NCI-H748 treated with DMSO at 0.1 percent for 48 hours (cell line): ENCODE results near the gene BMP8B.
"Not testable (repeated sequence)": the region's sequence is repeated elsewhere in the genome, so short reads cannot be mapped to it uniquely, and the experiment has no call there.

Source experiments
- DNase-seq: peaks from one replicate; lab custom pipeline; 2025; lab: John Stamatoyannopoulos, UW

Gene BMP8B, protein sequence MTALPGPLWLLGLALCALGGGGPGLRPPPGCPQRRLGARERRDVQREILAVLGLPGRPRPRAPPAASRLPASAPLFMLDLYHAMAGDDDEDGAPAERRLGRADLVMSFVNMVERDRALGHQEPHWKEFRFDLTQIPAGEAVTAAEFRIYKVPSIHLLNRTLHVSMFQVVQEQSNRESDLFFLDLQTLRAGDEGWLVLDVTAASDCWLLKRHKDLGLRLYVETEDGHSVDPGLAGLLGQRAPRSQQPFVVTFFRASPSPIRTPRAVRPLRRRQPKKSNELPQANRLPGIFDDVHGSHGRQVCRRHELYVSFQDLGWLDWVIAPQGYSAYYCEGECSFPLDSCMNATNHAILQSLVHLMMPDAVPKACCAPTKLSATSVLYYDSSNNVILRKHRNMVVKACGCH

DNA sequence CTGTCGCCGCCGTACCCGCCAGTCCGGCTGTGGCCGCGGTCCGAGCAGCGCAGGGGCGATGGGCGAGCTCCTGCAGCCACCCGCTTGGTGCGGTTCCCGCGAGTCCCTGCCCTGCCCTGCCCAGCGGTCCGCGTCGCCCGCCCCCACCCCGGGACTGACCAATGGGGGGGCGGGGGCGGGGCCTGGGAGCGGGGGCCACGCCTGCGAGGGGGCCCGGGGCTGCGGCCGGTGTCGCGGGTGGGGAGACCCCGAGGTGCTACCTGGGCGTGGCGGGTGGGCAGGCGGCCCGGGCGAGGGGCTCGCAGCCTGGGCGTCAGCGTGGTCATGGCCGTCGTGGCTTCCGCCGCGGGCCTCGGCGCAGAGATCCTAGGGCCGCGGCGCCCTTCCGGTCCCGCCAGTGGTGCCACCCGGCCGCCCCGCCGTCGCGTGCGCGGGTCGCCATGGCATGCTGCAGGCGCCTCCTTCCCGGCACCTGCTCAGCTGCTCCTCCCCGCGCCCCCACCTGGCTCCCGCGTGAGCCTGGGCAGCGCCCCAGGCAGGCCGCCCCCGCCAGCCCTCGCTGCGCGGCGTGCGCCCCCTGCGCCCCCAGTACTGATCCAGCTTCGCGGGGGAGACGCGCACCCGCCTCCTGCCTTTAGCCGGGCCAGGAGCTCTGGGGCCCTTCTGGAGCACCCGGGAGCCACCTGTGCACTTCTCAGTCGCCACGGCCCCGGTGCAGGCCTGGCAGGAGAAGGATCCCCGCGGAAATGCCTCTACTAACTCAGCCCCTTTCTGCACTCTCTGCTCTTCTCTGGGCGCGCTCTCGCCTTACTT lies at the start of gene BMP8B:
BMP8B (minus strand) TSS at position 108 of the 813 bp plus-strand sequence. CDS start 380 bp downstream, outside the sequence.
- DNase-seq: peak; percentile 97

DNA sequence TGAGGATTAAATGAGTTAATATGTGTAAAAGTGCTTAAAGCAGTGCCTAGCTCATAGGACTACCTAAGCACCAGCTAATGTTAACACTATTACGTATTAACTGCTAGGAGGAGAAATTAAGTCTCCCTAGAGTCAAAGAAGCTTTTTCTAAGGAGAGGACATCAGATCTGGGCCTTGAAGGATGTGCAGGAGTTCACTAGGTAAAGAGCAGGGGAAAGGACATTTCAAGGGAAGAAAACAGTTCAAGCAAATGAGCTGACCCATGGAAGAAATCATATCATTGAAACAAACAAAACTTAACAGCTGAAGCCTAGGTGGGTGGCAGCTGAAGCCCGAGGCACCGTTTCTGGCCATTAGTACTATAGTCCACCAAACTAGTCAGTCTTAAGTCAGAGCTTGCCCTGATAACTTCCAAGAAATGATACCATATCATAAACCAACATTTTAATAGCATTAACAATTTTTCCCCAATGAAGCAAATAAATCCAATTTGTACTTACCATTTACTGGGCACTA lies 48.0 kb upstream of the BMP8B start:
- no peak for DNase-seq

DNA sequence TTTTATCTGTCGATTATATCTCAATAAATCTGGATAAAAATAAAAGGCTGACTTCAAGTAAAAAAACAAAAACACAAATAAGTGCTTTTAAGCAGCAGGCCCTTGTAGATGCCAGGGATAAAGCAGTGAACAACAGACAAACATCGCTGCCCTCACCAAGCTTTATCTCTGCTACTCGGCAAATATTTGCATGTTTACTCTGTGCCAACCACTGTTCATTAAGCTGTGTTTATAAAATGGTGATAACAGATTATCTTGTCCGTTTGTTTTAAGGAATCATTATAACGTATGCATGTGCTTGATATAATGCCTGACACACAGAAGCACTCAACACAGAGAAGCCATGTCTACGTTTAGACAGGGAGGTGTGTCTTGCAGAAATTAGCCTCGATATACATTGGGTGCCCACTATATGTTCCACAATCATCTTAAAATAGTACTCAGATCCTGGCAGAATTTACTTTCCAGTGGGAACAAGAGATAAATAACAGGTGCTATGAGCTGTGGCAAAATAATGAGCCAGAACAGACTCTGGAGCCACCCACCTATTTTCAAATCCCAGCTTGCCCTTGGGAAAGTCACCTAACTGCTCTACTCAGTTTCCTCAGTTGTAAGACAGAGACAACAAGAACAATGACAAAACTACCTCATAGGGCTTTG lies 47.4 kb upstream of the BMP8B start:
- peak; percentile 96 for DNase-seq

DNA sequence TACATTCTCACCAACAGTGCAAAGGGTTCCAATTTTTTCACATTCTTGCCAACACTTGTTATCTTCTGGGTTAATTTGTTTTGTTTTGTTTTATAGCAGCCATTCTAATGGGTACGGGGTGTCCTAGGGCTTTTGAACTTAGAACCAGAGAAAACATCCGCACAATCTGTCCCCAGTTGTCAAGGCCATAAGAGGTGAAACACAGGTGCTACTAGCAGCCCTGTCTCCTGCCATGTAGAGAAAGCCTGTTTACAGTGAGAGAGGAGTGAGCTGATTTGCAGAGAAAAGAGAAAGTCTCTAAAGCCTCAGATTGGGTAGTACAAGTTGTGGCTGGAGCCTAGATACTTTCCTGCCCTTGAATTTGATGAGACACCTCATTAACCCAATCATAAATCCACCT lies 46.4 kb upstream of the BMP8B start:
- DNase-seq: peak; percentile 72

DNA sequence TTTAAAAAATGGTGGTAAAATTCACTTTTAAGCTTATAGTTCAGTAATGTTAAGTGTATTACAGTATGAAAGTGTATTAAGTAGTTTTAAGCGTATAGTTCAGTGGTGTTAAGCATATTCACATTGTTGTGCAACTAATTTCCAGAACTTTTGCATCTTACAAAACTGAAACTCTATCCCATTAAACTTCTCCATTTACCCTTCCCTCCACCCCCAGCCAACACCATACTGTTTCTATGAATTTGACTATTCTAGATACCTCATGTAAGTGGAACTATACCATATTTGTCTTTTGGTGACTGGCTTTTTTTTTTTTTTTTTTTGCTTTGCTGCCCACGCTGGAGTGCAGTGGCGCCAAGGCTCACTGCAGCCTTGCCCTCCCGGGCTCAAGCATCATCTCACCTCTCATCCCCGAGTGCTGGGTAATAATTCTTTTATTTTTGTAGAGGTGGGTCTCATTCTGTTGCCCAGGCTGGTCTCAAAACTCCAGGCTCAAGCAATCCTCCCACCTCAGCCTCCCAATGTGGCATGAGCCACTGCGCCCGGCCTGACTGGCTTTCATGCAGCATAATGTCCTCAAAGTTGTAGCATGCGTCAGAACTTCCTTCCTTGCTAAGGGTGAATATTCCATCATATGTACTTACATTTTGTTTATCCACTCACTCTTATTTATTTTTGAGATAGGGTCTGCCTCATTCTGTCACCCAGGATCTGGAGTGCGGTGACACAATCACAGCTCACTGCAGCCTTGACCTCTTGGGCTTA lies 45.1 kb upstream of the BMP8B start:
- DNase-seq: no peak

DNA sequence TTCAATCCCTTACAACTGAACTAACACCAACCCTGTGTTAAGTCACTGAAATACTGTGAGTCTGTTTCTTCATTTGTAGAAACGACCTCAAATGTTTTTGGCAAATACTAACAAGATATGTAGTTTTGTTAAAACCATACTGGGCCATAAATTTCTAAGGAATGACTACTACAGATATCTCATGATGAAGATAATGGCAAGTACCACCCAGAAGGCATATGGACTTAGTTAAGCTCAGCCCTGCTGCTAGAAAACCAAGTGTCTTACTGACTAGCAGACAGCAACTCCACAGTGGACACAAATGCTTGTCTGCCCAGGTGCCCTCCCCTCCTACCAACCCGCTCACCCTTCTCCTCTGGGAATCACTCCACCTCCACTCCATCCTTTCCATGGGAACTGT lies 44.5 kb upstream of the BMP8B start:
- no peak for DNase-seq

DNA sequence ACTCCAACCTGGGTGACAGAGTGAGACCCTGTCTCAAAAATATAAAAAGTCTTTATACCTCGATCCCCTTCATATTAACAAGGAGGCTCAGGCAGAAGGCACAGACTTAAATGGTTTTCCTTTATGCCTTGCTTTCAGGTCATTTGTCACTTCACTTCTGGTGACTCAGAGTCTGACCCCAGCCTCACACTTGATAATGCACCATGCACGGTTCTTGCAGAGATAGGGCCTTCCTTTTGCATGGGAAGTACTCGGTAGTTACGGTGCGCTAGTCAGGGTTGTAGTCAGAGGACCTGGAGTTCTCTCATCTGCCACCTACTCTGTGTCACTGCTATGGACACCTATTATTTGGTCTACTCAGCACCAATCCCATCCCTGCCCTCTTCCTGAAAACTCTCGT lies 43.6 kb upstream of the BMP8B start:
- DNase-seq: no peak

DNA sequence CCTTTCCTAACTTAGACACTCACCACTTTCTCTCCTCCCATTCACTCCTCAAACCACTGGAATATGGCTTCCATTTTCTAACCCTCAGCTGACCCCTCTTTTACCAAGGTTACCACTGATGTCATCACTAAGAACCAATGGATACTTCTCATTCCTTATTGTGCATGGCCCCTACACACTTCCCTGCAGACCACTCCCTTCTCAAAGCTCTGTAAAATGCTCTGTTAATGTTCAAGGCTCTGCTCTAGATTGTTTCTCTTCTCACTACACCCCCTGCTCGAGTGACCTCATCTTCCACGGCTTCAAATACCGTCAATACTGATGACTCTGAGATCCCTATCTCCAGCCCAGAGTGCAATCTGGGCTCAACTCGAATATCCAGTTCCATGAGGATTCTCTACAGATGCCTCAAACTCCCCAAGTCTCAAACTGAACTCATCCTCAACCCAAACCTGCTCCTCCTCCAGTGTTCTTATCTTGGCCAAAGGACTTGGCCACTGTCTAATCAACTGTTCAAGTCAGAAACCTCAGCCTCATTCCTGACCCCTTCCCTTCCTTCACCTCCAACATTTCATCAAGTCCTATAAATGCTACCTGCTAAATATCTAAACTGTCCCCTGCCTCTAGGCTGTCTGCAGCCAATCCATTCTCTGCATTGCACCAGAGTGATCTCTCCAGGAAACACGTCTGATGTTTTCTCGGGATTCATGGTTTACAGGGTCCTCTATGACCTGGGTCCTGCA lies 41.3 kb upstream of the BMP8B start:
- DNase-seq: no peak

DNA sequence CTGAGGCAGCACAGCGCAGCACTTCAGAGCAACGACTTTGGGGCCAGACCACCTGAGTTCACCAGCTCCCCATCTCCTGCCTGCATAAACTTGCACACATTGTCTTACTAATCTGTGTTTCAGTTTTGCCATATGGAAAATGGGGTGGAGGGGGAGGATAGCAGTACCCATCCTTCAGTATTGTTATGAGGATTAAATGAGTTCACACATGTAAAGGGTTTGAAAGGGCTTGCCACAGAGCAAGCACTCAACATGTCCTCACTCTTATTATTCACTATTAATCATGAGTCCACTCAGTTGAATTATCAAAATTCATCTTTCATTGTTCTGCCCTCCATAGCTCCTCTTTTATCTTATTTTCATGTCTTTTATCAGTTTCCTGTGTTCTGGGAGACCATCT lies 40.1 kb upstream of the BMP8B start:
- no peak for DNase-seq

DNA sequence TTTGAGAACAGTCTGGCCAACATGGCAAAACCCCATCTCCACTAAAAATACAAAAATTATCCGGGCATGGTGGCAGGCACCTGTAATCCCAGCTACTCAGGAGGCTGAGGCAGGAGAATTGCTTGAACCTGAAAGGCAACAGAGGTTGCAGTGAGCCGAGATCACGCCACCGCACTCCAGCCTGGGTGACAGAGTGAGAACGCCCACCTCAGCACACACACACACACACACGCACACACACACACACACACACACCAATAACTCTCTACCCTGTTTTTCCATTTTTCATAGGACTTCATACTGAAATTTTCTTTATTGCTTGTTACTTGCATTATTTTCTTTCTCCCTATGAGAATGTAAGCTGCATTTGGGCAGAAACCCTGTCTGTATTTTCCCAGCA lies 39.6 kb upstream of the BMP8B start:
- DNase-seq: not testable (repeated sequence)

DNA sequence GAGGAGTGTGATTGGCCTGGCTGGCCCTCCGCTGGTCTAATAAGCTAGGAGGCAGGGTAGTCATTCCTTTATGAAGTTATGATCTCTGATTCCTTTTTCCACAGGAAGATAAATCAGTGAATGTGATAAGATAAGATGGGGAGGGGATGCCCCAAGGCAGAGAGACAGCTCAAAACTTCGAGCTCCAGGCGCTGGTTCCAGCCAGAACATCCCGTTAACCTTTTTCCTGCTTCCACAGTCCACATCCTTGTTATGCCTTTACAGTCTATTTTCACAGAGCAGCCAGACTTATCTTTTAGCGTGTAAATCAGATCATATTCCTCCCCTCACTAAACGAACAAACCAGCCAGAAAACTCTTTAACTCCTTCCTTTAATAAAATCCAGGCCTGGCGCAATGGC lies 38.5 kb upstream of the BMP8B start:
- DNase-seq: no peak

DNA sequence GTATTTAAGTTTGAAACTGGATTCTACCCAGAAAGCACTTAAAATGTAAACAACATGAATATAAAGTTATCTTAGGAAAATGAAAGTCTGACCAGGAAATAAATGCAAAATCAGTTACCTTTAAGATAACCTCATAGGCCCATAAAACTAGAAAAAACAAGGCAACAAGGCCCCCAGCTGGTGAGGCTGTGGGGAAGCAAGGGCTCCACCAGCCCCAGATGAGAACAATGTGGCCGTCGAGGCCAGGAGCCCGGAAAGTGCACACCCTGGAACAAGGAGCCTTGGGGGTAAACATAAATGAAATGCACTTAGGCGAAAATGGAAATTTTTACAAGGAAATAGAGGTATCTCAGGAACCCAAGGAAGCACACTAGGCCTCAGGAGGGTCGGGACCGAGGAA lies 37.9 kb upstream of the BMP8B start:
- no peak for DNase-seq

DNA sequence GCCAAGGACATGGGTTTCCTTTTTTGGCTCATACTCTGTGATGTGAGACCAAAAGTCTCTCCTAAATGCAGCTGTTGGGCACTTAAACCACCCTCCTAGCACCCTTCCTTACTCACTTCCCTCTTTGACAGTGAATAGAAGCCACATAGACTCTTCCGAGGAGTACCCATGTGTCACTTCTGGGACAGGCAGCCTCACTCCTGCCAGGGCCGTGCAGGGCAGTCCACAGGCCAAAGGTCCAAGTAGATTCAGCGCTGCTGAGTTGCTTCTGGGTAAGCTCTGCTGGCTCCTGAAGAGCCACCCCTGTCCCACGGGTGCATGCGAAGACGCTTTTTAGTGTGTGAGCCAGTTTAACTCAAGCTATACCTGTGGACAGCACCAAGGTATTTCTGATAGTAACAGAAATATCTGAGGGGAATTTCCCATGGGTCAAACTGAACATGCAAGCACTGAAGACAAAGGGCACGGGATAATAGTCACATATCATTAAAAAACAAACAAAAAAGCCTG lies 36.8 kb upstream of the BMP8B start:
- peak; percentile 100 for DNase-seq

DNA sequence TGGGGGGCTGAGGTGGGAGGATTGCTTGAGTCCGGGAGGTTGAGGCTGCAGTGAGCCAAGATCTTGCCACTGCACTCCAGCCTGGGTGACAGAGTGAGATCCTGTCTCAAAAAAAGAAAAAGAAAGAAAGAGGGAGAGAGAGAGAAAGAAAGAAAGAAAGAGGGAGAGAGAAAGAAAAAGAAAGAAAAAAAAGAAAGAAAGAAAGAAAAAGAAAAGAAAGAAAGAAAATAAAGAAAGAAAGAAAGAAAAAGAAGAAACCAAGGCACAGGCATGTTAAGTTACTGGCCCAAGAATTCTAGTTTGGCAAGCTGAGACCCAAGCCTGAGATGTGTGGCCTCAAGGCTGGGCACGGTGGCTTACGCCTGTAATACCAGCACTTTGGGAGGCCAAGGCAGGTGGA lies 34.8 kb upstream of the BMP8B start:
- DNase-seq: not testable (repeated sequence)

DNA sequence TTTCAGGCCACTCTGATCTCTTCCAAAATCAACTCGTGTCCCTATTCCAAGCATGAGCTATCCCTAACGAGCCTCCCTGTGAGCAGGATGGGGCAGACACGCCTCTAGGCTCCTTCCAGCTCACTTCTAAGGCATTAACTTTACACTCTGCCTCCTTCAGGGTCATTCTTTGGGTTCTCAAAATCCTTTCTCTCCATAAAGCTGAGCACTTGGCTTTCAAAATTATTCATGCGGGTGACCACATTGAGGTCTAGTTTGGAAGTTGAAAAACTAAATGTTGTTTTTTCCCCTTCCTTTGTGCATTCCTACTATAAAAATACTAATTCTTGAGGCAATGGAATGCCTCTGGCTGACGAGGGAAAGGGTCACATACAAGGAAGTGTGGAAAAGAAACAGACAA lies 33.5 kb upstream of the BMP8B start:
- no peak for DNase-seq

DNA sequence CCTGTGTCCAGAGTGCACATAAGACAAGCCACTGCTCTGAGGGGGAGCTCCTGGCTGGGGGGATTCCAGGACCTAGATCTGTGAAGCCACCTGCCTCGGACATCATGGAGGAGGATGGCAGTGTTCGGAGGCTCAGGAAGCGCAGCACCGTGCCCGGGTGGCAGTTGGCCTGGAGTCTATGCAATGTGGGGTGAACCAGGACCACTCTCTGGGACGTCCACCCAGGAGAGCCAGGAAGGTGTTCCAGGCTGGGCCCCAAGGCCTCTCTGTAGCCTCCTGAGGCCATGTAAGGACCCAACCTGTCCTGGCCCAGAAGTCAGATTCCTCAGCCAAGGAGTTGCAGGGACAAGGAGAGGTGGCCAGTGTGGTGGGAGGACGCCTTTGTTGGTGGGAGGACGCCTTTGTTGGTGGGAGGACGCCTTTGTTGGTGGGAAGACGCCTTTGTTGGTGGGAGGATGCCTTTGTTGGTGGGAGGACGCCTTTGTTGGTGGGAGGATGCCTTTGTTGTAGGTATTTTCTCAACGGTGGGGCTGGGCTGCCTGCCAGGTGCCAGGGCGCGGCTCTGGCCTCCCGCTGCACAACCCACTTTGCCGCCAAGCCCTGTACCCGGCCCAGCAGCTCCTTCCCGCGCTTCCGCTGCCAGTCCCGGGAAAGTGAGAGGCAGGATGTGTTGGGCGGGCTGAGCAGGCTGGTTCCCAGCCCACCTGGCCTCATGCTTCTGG lies 30.6 kb upstream of the BMP8B start:
- DNase-seq: peak; percentile 100

DNA sequence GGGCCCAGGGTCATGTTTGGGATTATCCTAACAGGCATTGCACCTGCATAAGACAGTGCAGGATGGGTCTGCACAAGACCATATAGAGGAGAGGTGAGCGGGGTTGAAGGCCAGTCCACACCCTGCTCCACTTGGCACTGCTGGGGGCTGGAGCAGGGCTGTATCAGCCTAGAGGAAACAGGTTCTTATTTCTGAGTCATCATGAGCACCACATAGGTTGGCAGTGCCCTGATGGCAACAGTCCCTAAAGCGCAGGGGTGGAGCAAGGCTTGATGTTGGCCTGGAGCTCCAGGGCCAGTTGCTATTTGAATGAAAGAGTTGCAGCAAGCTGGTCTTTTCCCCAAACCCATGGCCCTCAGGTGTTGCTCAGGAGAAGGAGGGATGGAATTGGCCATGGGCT lies 29.8 kb upstream of the BMP8B start:
- no peak for DNase-seq

DNA sequence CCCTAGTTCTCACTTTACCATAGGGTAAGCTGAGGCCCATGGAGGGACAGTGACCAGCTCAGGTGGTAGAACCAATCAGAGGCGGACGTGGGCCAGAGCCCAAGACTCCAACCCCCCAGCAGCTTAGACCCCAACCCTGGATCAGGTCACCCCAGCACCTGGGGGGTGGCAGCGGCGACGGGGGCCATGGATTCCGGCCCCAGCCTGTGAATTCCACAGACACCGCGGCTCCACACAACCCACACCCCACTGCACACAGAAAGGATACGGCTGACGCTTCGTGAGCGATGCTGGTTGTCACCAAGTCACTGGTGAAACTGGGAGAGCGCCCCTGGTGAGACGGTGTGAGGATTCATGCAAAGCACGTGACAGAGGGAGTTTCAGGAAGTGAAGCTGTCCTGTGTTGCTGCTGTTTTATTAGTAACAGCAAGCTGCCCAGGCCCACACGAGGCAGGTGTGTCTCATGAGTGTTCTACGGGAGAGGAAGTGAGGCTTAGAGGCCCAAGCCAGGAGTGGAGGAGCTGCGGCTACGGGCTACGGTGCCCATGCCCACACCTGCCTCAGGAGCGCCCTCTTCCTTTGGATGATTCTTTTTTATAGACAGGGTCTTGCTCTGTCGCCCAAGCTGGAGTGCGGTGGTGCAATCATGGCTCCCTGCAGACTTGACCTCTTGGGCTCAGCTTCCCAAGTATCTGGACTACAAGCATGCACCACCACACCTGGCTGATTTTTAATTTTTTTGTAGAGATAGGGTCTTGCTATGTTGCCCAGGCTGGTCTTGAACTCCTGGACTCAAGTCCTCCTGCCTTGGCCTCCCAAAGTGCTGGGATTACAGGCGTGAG lies 28.6 kb upstream of the BMP8B start:
- peak; percentile 81 for DNase-seq

DNA sequence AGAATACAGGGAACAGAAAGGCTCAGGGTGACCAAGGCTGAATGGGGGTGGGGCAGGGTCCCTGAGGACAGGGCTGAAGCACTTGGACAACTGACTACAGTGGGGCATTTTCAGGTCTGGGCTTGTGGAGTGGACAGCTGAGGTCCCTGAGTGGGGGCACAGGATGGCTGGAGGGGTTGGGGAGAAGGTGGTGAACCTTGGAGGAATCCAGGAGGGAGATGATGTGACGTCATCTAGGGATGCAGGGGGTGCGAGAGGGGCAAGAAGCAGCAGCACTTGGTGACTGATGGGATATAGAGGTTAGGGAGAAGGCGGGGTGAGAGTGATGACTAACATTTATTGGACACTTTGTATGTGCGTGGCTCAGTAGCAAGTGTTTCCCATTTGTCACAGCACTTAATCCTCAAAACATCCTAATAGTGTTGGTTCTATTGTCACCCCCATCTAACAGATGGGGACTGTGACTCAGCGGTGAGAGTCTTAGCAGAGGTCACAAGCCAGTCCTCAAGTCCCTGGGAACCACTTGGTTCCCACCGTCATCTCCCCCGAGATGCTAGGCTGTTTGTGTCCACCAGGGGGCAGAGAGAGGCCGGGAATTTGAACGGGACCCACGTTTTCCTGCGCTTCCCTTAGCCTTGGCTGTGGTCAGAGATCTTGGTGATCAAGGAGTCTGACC lies 27.9 kb upstream of the BMP8B start:
- peak; percentile 97 for DNase-seq
